HEK293 (cell line): ENCODE measurements around the gene ARL16.

Experiments used
- BCL6B ChIP-seq: fragments of 450-650 bp; formaldehyde crosslinking; IDR thresholded peaks from 2 replicates; pipeline ENCODE4 v1.5.1; 2017; ENCODE audit warnings: missing biosample characterization, missing genetic modification characterization
- CTCF ChIP-seq: fragments of 450-650 bp; formaldehyde crosslinking; IDR thresholded peaks from 2 replicates; pipeline ENCODE4 v1.5.1; 2016; ENCODE audit warnings: missing biosample characterization, missing genetic modification characterization
- EGR2 ChIP-seq: fragments of 450-650 bp; formaldehyde crosslinking; IDR thresholded peaks from 2 replicates; pipeline ENCODE4 v1.5.1; 2016; ENCODE audit warnings: low read depth, missing biosample characterization, missing genetic modification characterization
- GLIS1 ChIP-seq: fragments of 450-650 bp; formaldehyde crosslinking; IDR thresholded peaks from 2 replicates; pipeline ENCODE4 v1.5.1; 2016; ENCODE audit warnings: missing biosample characterization, missing genetic modification characterization
- GLIS2 ChIP-seq: fragments of 450-650 bp; formaldehyde crosslinking; IDR thresholded peaks from 2 replicates; pipeline ENCODE4 v1.5.1; 2016; ENCODE audit warnings: missing biosample characterization, missing genetic modification characterization
- KLF16 ChIP-seq: fragments of 450-650 bp; formaldehyde crosslinking; IDR thresholded peaks from 2 replicates; pipeline ENCODE4 v1.5.1; 2017; ENCODE audit warnings: missing biosample characterization, missing genetic modification characterization
- TSHZ1 ChIP-seq: fragments of 450-650 bp; formaldehyde crosslinking; IDR thresholded peaks from 2 replicates; pipeline ENCODE4 v1.5.1; 2016; ENCODE audit warnings: missing biosample characterization, missing genetic modification characterization, borderline replicate concordance
- ZNF133 ChIP-seq: fragments of 450-650 bp; formaldehyde crosslinking; IDR thresholded peaks from 2 replicates; pipeline ENCODE4 v1.5.1; 2016; ENCODE audit warnings: missing biosample characterization, missing genetic modification characterization
- ZNF148 ChIP-seq: fragments of 450-650 bp; formaldehyde crosslinking; IDR thresholded peaks from 2 replicates; pipeline ENCODE4 v1.5.0; 2017; ENCODE audit warnings: missing biosample characterization, missing genetic modification characterization, borderline replicate concordance
- ZNF157 ChIP-seq: fragments of 450-650 bp; formaldehyde crosslinking; IDR thresholded peaks from 2 replicates; pipeline ENCODE4 v1.5.1; 2016; ENCODE audit warnings: missing biosample characterization, missing genetic modification characterization
- ZNF223 ChIP-seq: fragments of 450-650 bp; formaldehyde crosslinking; IDR thresholded peaks from 2 replicates; pipeline ENCODE4 v1.5.1; 2016; ENCODE audit warnings: missing biosample characterization, missing genetic modification characterization
- ZNF398 ChIP-seq: fragments of 450-650 bp; formaldehyde crosslinking; IDR thresholded peaks from 2 replicates; pipeline ENCODE4 v1.5.1; 2017; ENCODE audit warnings: missing biosample characterization, missing genetic modification characterization
- ZNF426 ChIP-seq: fragments of 450-650 bp; formaldehyde crosslinking; IDR thresholded peaks from 2 replicates; pipeline ENCODE4 v1.5.1; 2017; ENCODE audit warnings: missing biosample characterization, missing genetic modification characterization, mild to moderate bottlenecking, inconsistent platforms, moderate library complexity
- ZNF501 ChIP-seq: fragments of 450-650 bp; formaldehyde crosslinking; IDR thresholded peaks from 2 replicates; pipeline ENCODE4 v1.5.1; 2016; ENCODE audit warnings: missing biosample characterization, missing genetic modification characterization
- ZNF518A ChIP-seq: fragments of 450-650 bp; formaldehyde crosslinking; conservative IDR thresholded peaks from 2 replicates; pipeline ENCODE4 v1.5.1; 2016; ENCODE audit warnings: low read depth, missing biosample characterization, missing genetic modification characterization
- ZNF548 ChIP-seq: fragments of 450-650 bp; formaldehyde crosslinking; IDR thresholded peaks from 2 replicates; pipeline ENCODE4 v1.5.1; 2016; ENCODE audit warnings: missing biosample characterization, missing genetic modification characterization
- ZNF785 ChIP-seq: fragments of 450-650 bp; formaldehyde crosslinking; IDR thresholded peaks from 2 replicates; pipeline ENCODE4 v1.5.1; 2016; ENCODE audit warnings: missing biosample characterization, missing genetic modification characterization
- ZNF792 ChIP-seq: fragments of 450-650 bp; formaldehyde crosslinking; IDR thresholded peaks from 2 replicates; pipeline ENCODE4 v1.5.1; 2016; ENCODE audit warnings: missing biosample characterization, missing genetic modification characterization
- ZNF830 ChIP-seq: fragments of 450-650 bp; IDR thresholded peaks from 2 replicates; pipeline ENCODE4 v1.5.0; 2018; ENCODE audit warnings: missing biosample characterization, missing genetic modification characterization, low read depth, mild to moderate bottlenecking, moderate library complexity
- TF ChIP-seq, protein P1 (sequence below): fragments of 450-650 bp; formaldehyde crosslinking; IDR thresholded peaks from 2 replicates; pipeline ENCODE4 v1.5.1; 2016; ENCODE audit warnings: missing biosample characterization, missing genetic modification characterization
- TF ChIP-seq, protein P2 (sequence below): fragments of 450-650 bp; formaldehyde crosslinking; IDR thresholded peaks from 2 replicates; pipeline ENCODE4 v1.5.1; 2016; ENCODE audit warnings: missing biosample characterization, missing genetic modification characterization

Gene ARL16

DNA sequence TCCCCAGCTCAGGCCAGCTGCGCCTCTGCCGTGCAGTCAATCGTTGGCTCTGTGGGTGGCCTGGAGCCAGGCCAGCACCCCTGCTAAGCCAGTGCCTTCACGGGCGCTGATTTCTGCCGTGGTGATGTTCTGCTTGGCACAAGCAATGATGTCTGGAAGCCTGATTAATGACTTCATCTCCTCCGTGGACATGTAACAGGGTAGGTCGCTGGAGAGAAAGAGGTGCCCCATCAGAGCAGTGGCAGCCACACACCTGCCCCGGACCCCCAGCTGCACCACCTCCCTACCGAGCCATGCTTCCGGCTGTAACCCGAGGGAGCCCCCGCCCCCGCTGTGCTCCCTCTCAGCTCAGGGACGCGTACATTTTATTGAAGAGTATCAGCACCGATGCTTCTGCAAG is 1.9 kb downstream of the ARL16 start (continued):
- no peak for TF ChIP-seq TSHZ1 (tag by site-specific recombination)
- 0 out of 2 replicates have a peak, but pooled peaks have one; percentile 29 for TF ChIP-seq EGR2 (tag by site-specific recombination)
- TF ChIP-seq ZNF157 (tag by site-specific recombination) = no peak
- TF ChIP-seq, protein P1, sequence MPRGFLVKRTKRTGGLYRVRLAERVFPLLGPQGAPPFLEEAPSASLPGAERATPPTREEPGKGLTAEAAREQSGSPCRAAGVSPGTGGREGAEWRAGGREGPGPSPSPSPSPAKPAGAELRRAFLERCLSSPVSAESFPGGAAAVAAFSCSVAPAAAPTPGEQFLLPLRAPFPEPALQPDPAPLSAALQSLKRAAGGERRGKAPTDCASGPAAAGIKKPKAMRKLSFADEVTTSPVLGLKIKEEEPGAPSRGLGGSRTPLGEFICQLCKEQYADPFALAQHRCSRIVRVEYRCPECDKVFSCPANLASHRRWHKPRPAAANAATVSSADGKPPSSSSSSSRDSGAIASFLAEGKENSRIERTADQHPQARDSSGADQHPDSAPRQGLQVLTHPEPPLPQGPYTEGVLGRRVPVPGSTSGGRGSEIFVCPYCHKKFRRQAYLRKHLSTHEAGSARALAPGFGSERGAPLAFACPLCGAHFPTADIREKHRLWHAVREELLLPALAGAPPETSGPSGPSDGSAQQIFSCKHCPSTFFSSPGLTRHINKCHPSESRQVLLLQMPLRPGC (tag by site-specific recombination) = no peak
- TF ChIP-seq ZNF223 (tag by site-specific recombination) = no peak
- TF ChIP-seq ZNF398 = no peak
- TF ChIP-seq ZNF501 (tag by site-specific recombination) = no peak
- no peak for TF ChIP-seq ZNF548
- no peak for TF ChIP-seq ZNF133 (tag by site-specific recombination)
- no peak for TF ChIP-seq ZNF792
- TF ChIP-seq KLF16 (tag by site-specific recombination) = no peak
- no peak for TF ChIP-seq ZNF830 (tag by site-specific recombination)
- no peak for TF ChIP-seq ZNF518A (tag by site-specific recombination)
- no peak for TF ChIP-seq ZNF148 (tag by site-specific recombination)
- 0 out of 2 replicates have a peak, but pooled peaks have one; percentile 51 for TF ChIP-seq GLIS2
- no peak for TF ChIP-seq BCL6B (tag by site-specific recombination)
- TF ChIP-seq ZNF785 = no peak
- TF ChIP-seq GLIS1 = peak; percentile 99
- TF ChIP-seq ZNF426 (tag by site-specific recombination) = no peak
- TF ChIP-seq, protein P2, sequence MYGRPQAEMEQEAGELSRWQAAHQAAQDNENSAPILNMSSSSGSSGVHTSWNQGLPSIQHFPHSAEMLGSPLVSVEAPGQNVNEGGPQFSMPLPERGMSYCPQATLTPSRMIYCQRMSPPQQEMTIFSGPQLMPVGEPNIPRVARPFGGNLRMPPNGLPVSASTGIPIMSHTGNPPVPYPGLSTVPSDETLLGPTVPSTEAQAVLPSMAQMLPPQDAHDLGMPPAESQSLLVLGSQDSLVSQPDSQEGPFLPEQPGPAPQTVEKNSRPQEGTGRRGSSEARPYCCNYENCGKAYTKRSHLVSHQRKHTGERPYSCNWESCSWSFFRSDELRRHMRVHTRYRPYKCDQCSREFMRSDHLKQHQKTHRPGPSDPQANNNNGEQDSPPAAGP (tag by site-specific recombination) = no peak
- no peak for TF ChIP-seq CTCF (tag by site-specific recombination)
